Glutamatergic neuron (in vitro differentiated cells): ENCODE results near the gene EIF4EBP2. TPM values are rescaled to one million over a fixed set of nuclear protein-coding genes. Genes with fewer than 3 reads are reported as not detected.

Experiments used
- DNase-seq: peaks from one replicate; pipeline ENCODE4 v3.0.0; 2022
- H3K27ac Mint-ChIP-seq: one replicate; pipeline ENCODE4 v1.8.0; 2020; ENCODE audit warnings: mild to moderate bottlenecking, mixed read lengths, inconsistent platforms; ENCODE audit not compliant: unreplicated experiment
- H3K27me3 Mint-ChIP-seq: one replicate; pipeline ENCODE4 v1.8.0; 2020; ENCODE audit warnings: mild to moderate bottlenecking, moderate library complexity, mixed read lengths, inconsistent platforms; ENCODE audit not compliant: unreplicated experiment
- H3K36me3 Mint-ChIP-seq: one replicate; pipeline ENCODE4 v1.8.0; 2020; ENCODE audit warnings: mild to moderate bottlenecking, mixed read lengths, inconsistent platforms; ENCODE audit not compliant: unreplicated experiment
- H3K4me1 Mint-ChIP-seq: one replicate; pipeline ENCODE4 v1.8.0; 2020; ENCODE audit warnings: mild to moderate bottlenecking, low read depth, mixed read lengths, inconsistent platforms; ENCODE audit not compliant: unreplicated experiment
- H3K4me3 Mint-ChIP-seq: one replicate; pipeline ENCODE4 v1.8.0; 2020; ENCODE audit warnings: mild to moderate bottlenecking, mixed read lengths, inconsistent platforms; ENCODE audit not compliant: unreplicated experiment
- H3K9me3 Mint-ChIP-seq: one replicate; pipeline ENCODE4 v1.8.0; 2020; ENCODE audit warnings: mild to moderate bottlenecking, moderate library complexity, mixed read lengths, inconsistent platforms; ENCODE audit not compliant: unreplicated experiment
- CTCF ChIP-seq: fragments of 200-600 bp; sonication (generic); IDR thresholded peaks from one replicate; pipeline ENCODE4 v1.5.0; 2021; ENCODE audit not compliant: partially characterized antibody, unreplicated experiment
- total RNA-seq: library from RNA; stranded (reverse); fragmentation: NEBNext Ultra II Directional; extraction: Animal tissue kit (Norgen Biotek cat#: 25700); gene quantifications from one replicate; pipeline ENCODE4 v1.2.1, GENCODE V29; 2021; ENCODE audit not compliant: unreplicated experiment

Gene EIF4EBP2
- total RNA-seq, 1 donor from 2014 or later: 130 TPM

GRCh38 chr10:70474780-70475179, 70.8 kb downstream of the EIF4EBP2 start:
- no peak for TF ChIP-seq CTCF
- Mint-ChIP-seq H3K27ac (peak overlapping the region; percentile 5), H3K36me3 (no peaks in the 10 kb centered on the region), H3K27me3 (peaks cover 16% of the 10 kb centered on the region), H3K9me3 (peaks cover 3% of the 10 kb centered on the region), H3K4me1 (peaks cover 12% of the 10 kb centered on the region), H3K4me3 (no peak overlapping the region)
- no peak for DNase-seq

- Mint-ChIP-seq H3K27ac (no peak overlapping the region), H3K9me3 (peaks cover 3% of the 10 kb centered on the region), H3K27me3 (peaks cover 16% of the 10 kb centered on the region), H3K4me3 (no peak overlapping the region), H3K36me3 (no peaks in the 10 kb centered on the region), H3K4me1 (peaks cover 14% of the 10 kb centered on the region)
- no peak for DNase-seq
- TF ChIP-seq CTCF: no peak
These were observed 71.7 kb downstream of the EIF4EBP2 start for GRCh38 chr10:70475661-70476060.

- H3K27me3 Mint-ChIP-seq: peaks cover 16% of the 10 kb centered on the region
- no peak for TF ChIP-seq CTCF
- H3K4me1 Mint-ChIP-seq: peaks cover 15% of the 10 kb centered on the region
- no peak for DNase-seq
- H3K36me3 Mint-ChIP-seq: no peaks in the 10 kb centered on the region
- H3K4me3 Mint-ChIP-seq: peak overlapping the region; percentile 78
- H3K27ac Mint-ChIP-seq: no peak overlapping the region
- peaks cover 5% of the 10 kb centered on the region for H3K9me3 Mint-ChIP-seq
These were observed 72.5 kb downstream of the EIF4EBP2 start for GRCh38 chr10:70476249-70477035.

GRCh38 chr10:70477661-70478162, 73.8 kb downstream of the EIF4EBP2 start:
- Mint-ChIP-seq H3K9me3 (peaks cover 5% of the 10 kb centered on the region), H3K4me1 (peaks cover 25% of the 10 kb centered on the region), H3K27me3 (peaks cover 16% of the 10 kb centered on the region), H3K4me3 (peak overlapping the region; percentile 81), H3K36me3 (no peaks in the 10 kb centered on the region), H3K27ac (peak overlapping the region; percentile 48)
- DNase-seq: no peak
- no peak for TF ChIP-seq CTCF

Other genes starting within 250 kb of the EIF4EBP2 start
- gene SAR1A, start 233.6 kb upstream of the EIF4EBP2 start, total RNA-seq: 87.8 TPM
- 82.4 TPM for gene PPA1, start 170.7 kb upstream of the EIF4EBP2 start, total RNA-seq
- not detected for gene NPFFR1, start 120.1 kb upstream of the EIF4EBP2 start, total RNA-seq
- 24.0 TPM for gene LRRC20, start 21.5 kb upstream of the EIF4EBP2 start, total RNA-seq
- gene NODAL, start 37.5 kb downstream of the EIF4EBP2 start, total RNA-seq: not detected
- 15.5 TPM for gene PALD1, start 74.6 kb downstream of the EIF4EBP2 start, total RNA-seq
- 2.6 TPM for gene PRF1, start 198.6 kb downstream of the EIF4EBP2 start, total RNA-seq